IPS-15b (cell line): ENCODE measurements around the gene GOLIM4.

ENCODE experiments used
- H3K27me3 ChIP-seq: one replicate; pipeline ENCODE4 v1.6.1; 2013; ENCODE audit warnings: low read length; ENCODE audit not compliant: control insufficient read depth, insufficient read depth
- H3K36me3 ChIP-seq: one replicate; pipeline ENCODE4 v1.6.1; 2013; ENCODE audit warnings: low read length; ENCODE audit not compliant: control insufficient read depth, insufficient read depth
- H3K4me1 ChIP-seq: one replicate; pipeline ENCODE4 v1.6.1; 2013; ENCODE audit warnings: mild to moderate bottlenecking, low read length; ENCODE audit not compliant: control insufficient read depth, insufficient read depth
- H3K4me3 ChIP-seq: one replicate; pipeline ENCODE4 v1.5.1; 2013; ENCODE audit warnings: low read depth, low read length
- H3K9ac ChIP-seq: one replicate; pipeline ENCODE4 v1.6.1; 2013; ENCODE audit warnings: low read depth, mild to moderate bottlenecking, low read length
- H3K9me3 ChIP-seq: one replicate; pipeline ENCODE4 v1.6.1; 2013; ENCODE audit warnings: mild to moderate bottlenecking, low read length; ENCODE audit not compliant: control insufficient read depth, insufficient read depth

GOLIM4 gene

DNA sequence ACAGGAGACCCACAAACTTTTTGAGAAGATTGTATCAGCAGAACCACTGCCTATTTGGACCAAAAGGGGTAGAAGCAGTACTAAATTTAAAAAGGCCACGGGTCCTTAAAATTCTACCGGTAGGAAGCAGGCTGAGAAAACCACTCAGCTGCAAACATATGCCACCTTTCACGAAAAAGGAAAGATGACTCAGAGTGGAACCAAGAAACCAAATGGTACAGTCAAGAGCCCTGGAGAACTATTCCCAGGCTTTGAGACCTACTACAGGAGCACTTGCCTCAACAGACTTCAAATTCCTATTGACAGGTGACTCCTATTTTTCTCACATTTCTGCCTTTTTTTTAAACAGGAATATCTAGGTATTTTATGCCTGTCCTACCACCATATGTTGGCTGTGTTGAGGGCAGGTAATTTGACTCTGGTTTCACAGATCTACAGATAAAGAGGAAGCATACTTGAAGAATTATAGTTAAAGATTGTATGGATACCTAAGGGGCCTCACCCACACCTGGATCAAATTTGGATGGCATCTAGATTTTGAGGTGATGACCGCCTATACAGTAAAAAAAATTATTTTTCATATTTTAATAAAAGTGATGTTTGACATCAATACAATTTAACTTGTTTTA is 10.1 kb downstream of the GOLIM4 start:
- Histone ChIP-seq H3K27me3 (no peaks in the 10 kb centered on the region), H3K9ac (no peak overlapping the region), H3K36me3 (no peaks in the 10 kb centered on the region), H3K4me3 (no peak overlapping the region), H3K4me1 (peaks cover 27% of the 10 kb centered on the region), H3K9me3 (no peaks in the 10 kb centered on the region)

DNA sequence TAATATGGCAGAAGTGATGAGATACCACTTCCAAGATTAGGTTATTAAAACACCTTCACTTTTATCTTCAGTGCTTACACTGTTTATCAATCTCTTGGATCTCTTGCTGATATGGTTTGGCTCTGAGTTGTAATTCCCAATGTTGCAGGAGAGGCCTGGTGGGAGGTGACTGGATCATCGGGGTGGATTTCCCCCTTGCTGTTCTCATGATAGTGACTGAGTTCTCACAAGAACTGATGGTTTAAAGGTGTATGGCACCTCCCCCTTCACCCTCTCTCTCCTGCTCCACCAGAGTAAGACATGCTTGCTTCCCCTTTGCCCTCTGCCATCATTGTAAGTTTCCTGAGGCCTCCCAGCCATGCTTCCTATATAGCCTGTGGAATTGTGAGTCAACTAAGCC is 11.8 kb downstream of the GOLIM4 start:
- Histone ChIP-seq H3K4me1 (peaks cover 28% of the 10 kb centered on the region), H3K27me3 (no peaks in the 10 kb centered on the region), H3K9ac (no peak overlapping the region), H3K9me3 (no peaks in the 10 kb centered on the region), H3K36me3 (no peaks in the 10 kb centered on the region), H3K4me3 (no peak overlapping the region)

DNA sequence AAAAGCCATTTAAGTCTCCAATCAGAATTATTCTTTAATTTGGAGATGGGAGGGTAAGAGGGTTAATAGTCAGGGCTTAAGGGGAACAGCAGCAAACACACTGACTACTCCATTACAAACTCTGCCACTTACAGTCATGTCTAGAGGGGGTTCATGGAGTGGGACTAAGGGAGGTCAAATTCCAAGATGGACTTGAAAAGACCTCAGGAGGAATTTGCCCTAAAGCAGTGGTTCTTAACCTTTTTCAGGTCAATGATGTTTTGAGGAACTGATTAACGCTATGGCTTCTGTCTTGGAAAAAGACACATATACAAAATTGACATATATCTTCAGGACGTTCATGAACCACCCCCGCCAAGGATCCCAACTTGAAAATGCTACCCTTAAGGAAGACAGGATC is 13.9 kb downstream of the GOLIM4 start:
- Histone ChIP-seq H3K36me3 (no peaks in the 10 kb centered on the region), H3K4me3 (no peak overlapping the region), H3K9ac (no peak overlapping the region), H3K27me3 (no peaks in the 10 kb centered on the region), H3K9me3 (no peaks in the 10 kb centered on the region), H3K4me1 (peaks cover 24% of the 10 kb centered on the region)

DNA sequence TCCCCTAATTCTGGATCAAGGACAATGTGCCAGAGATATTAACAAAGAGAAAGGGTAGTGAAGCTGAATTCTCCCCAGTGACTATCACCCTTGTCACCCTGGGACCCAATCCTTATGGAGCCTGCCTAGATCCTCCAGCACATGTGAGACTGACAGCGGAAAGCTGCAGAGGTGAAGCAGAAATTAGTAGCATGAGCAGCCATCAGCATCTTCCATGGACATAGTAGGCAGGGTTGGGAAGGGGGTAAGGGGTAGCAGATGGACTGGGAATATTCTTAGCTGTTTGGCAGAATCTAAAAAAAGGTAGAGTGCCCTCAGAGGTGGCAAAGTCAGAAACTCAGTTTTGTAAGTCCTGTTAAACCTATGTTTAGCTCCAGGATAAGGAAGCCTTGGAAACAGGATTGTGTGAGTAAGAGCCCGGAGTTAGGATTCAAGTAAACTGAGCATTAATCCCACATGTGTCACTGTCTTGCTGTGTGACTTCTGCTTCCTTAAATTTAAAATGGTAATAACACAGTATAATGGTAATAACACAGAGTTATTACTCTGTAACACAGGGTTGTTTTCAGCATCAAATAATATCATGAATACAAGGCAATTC is 14.5 kb downstream of the GOLIM4 start:
- Histone ChIP-seq H3K36me3 (no peaks in the 10 kb centered on the region), H3K4me1 (peaks cover 24% of the 10 kb centered on the region), H3K9me3 (no peaks in the 10 kb centered on the region), H3K27me3 (no peaks in the 10 kb centered on the region), H3K4me3 (no peak overlapping the region), H3K9ac (no peak overlapping the region)

DNA sequence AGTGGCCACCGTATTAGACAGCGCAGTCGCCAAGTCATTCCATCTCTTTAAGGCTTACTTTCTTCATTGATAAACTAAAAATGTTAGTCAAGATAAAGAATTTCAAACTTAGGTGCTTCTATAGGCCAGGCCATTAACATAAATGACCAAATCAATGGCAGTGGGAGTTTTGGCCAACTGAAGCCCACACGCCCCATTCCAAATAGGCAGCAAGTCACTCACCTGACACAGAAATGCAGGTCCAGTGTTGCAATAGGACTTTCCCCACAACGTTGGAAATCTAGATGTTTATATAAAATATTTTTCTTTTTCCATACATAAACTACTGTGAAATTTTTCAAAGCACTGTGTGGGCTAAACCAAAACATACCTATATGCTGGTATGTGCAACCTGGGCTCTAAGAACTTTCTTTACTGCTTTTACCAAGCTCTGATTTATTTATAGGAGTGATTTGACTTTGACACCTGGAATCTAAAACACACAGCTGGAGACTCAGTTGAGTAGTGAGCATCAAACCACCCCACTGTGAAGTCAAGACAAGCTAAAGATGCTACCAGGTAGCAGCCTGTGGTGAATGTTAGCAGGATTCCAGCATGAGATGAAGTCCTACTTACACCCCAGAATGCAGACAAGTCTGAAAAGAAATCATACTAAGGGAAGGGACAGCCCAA is 15.1 kb downstream of the GOLIM4 start:
- Histone ChIP-seq H3K27me3 (no peaks in the 10 kb centered on the region), H3K9me3 (no peaks in the 10 kb centered on the region), H3K36me3 (no peaks in the 10 kb centered on the region), H3K4me3 (no peak overlapping the region), H3K4me1 (peaks cover 24% of the 10 kb centered on the region), H3K9ac (no peak overlapping the region)

DNA sequence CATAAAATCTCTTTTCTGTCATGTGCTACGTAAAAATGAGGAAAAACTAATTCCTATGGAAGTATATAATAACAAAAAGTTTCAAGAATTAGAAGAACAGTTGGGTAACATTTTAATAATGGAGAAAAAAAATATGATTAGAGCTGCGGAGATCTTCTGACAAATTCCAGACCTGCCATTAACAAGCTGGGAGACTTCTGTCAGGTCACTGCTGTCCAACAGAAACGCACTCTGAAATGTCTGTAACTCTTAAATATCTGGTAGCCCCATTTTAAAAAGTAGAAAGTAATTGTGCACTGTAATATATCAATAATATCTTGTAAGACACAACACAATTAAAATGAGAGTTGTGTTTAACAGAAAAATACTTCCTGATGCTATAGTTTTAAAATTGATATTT is 15.7 kb downstream of the GOLIM4 start:
- Histone ChIP-seq H3K27me3 (no peaks in the 10 kb centered on the region), H3K4me1 (peaks cover 24% of the 10 kb centered on the region), H3K9me3 (no peaks in the 10 kb centered on the region), H3K4me3 (no peak overlapping the region), H3K9ac (no peak overlapping the region), H3K36me3 (no peaks in the 10 kb centered on the region)

DNA sequence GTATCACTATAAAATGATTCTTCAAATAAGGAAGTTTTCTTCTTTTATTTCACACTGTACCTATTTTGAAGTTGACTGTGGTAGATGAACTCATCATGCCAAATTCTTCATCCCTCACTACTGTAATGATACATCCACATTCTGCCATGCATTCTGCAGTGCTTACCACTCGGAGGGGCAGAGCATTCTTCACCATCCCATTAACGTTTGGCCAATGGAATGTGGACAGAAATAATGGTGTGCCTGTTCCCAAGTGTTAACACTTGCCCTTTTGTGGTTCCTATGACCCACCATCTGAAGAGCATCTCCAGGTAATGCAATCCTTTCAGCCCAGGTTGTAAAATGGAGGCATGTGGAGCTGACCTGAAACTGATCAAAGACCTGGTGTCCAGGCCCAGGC is 18.6 kb downstream of the GOLIM4 start:
- Histone ChIP-seq H3K4me1 (peaks cover 19% of the 10 kb centered on the region), H3K27me3 (no peaks in the 10 kb centered on the region), H3K9me3 (no peaks in the 10 kb centered on the region)

DNA sequence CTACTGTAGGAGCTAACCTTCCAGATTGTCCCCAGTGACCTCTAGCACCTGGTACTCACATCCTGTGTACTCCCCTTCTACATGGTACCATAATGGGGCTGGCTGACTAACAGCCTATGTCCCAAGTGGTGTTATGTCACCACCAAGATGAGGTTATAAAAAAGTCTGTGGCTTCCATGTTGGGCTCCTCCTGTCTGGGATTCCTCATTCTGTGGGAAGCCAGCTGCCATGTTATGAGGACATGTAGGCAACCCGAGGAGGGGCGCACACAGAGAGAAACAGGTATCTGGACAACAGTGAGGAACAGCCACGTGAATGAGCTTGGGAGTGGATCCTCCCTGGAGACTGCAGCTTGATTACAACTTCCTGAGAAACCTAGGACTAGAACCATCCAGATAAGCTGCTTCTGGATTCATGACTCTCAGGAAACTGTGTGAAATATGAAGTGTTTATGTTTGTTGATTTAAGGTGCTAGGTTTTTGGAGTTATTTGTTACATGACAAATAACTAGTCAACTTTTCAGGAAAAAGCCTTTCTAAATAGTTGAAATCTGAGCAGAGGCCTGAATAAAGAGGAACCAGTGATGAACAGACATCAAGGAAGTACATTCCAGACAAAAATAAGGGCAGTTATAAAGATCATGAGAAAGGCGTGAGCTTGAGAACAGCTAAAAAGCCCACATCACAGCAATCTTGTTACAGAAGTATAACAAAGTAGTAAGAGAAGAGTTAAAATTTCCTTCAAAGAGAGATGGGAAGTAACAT is 21.7 kb downstream of the GOLIM4 start:
- no peak overlapping the region for H3K9ac ChIP-seq
- H3K36me3 ChIP-seq, result no peaks in the 10 kb centered on the region
- no peaks in the 10 kb centered on the region for H3K9me3 ChIP-seq
- no peaks in the 10 kb centered on the region for H3K27me3 ChIP-seq
- peaks cover 2% of the 10 kb centered on the region for H3K4me1 ChIP-seq
- no peak overlapping the region for H3K4me3 ChIP-seq

More for the DNA sequence above, 18.6 kb downstream of the GOLIM4 start:
- Histone ChIP-seq H3K4me3 (no peak overlapping the region), H3K36me3 (no peaks in the 10 kb centered on the region), H3K9ac (no peak overlapping the region)

DNA sequence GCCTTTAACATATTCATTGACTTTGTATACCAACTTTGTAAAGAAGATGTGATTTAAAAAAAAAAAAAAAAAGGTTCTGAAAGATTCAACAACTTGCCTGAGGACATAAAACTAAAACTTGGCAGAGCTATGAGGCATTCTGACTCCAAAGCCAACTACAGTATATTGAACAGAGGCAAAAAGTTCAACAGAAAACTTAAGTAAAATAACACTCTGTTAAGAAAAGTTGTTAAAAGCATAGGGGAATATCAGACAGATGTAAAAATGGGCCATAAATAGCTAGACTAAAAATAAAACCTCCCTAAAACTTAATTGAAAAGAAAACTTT is 23.4 kb downstream of the GOLIM4 start:
- no peaks in the 10 kb centered on the region for H3K9me3 ChIP-seq
- no peak overlapping the region for H3K9ac ChIP-seq
- no peaks in the 10 kb centered on the region for H3K27me3 ChIP-seq
- no peak overlapping the region for H3K4me3 ChIP-seq
- peaks cover 2% of the 10 kb centered on the region for H3K4me1 ChIP-seq
- no peaks in the 10 kb centered on the region for H3K36me3 ChIP-seq

DNA sequence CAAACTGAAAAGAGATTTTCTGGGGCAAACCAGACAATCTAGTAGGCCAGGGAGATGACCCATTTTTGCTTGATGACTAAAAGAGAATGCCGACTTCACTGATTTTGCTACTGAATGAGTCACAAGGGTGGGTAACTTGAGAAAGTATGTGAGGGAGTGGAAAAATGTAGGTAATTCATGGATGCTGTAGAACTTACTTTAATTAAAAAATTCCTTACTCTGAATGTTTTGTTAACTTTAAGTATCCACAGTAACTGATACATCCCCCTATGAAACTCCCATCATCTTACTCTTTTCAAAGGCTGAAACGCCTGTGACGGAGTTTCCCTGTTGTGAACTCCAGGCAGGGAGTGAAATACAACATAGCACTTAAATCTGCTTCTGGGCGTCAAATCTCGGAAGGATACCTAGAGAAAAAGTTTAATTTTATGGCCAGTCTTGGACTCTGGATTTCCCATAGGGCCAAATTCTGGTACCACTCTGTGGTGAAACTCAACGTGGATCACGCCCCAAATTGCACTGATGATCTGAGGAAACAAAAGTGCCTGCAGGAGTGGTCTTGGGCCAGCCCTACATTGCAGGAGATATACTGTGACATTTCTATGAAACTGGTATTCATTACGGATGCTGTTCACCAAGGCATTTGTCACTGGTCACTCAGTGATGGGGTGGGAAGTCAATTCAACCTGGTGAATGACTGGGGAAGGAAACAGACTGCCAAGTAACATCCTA is 24.0 kb downstream of the GOLIM4 start:
- no peaks in the 10 kb centered on the region for H3K36me3 ChIP-seq
- no peaks in the 10 kb centered on the region for H3K27me3 ChIP-seq
- H3K4me1 ChIP-seq, result peaks cover 2% of the 10 kb centered on the region
- H3K9me3 ChIP-seq, result no peaks in the 10 kb centered on the region
- no peak overlapping the region for H3K4me3 ChIP-seq
- H3K9ac ChIP-seq, result no peak overlapping the region

DNA sequence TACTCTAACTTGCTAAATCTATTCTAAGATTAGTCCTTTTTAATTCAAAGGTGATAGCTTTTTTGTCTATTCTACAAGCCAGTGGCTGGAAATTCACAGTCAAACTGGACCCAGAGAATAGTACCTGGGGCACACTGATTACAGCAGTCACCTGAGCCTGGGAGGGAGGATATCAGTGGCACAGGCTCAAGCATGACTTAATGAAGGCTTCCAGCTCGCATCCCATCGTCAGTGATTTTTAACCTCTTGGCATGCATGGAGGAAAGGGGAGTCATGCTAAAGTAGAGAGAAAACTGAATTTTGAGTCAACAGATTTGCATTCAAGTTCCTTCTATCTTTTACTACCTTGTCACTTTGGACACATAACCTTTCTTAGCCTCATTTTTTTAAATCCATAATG is 24.8 kb downstream of the GOLIM4 start:
- no peak overlapping the region for H3K9ac ChIP-seq
- H3K27me3 ChIP-seq, result no peaks in the 10 kb centered on the region
- no peak overlapping the region for H3K4me3 ChIP-seq
- no peaks in the 10 kb centered on the region for H3K9me3 ChIP-seq
- H3K4me1 ChIP-seq, result peaks cover 2% of the 10 kb centered on the region
- no peaks in the 10 kb centered on the region for H3K36me3 ChIP-seq
